ENCODE results near the gene LAMA1. TPM values are rescaled to one million over a fixed set of nuclear protein-coding genes. Genes with fewer than 3 reads are reported as not detected.

LAMA1 gene
- total RNA-seq, 1 experiment from 2014 or later, result 28.8 TPM

DNA sequence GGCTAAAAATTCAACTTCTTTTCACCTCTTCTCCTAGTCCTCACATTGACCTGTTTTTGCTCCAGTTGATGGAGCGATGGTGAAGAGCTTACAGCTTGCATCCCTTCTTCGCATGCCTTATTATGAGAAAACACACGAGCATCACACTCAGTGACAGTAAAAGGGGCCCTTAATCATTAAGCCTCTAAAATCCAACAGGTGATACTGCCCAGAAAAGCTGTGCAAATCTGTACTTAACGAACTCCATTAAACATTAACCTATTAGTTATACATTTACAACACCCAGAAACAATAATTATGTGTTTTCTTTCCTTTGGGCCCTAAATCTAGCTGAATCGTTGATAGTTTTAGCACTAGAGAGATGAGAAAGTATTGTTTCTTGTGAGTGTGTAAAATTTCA, 54.8 kb downstream of the LAMA1 start:
- H3K4me1 Mint-ChIP-seq, result no peaks in the 10 kb centered on the region
- no peak overlapping the region for H3K9ac ChIP-seq (ENCODE audit: extremely low read depth, insufficient read length, low read length)
- H3K14ac ChIP-seq (ENCODE audit: insufficient read depth, low read length), result no peak overlapping the region
- H3K27me3 ChIP-seq (ENCODE audit: insufficient read depth, low read length), result no peaks in the 10 kb centered on the region
- no peak overlapping the region for H2AFZ ChIP-seq (ENCODE audit: low read length)
- no peak overlapping the region for H2BK15ac ChIP-seq (ENCODE audit: low read depth, low read length)
- H3K4me2 ChIP-seq (ENCODE audit: insufficient read depth, insufficient read length, low read length), result no peak overlapping the region
- TF ChIP-seq, protein P1, sequence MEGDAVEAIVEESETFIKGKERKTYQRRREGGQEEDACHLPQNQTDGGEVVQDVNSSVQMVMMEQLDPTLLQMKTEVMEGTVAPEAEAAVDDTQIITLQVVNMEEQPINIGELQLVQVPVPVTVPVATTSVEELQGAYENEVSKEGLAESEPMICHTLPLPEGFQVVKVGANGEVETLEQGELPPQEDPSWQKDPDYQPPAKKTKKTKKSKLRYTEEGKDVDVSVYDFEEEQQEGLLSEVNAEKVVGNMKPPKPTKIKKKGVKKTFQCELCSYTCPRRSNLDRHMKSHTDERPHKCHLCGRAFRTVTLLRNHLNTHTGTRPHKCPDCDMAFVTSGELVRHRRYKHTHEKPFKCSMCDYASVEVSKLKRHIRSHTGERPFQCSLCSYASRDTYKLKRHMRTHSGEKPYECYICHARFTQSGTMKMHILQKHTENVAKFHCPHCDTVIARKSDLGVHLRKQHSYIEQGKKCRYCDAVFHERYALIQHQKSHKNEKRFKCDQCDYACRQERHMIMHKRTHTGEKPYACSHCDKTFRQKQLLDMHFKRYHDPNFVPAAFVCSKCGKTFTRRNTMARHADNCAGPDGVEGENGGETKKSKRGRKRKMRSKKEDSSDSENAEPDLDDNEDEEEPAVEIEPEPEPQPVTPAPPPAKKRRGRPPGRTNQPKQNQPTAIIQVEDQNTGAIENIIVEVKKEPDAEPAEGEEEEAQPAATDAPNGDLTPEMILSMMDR (conservative IDR thresholded peaks at IDR 0.05), result no peak
- H2BK120ac ChIP-seq (ENCODE audit: low read depth, low read length, poor library complexity, severe bottlenecking), result no peak overlapping the region
- H4K8ac ChIP-seq (replicated peaks; ENCODE audit: insufficient read length, low read depth, low read length), result no peak overlapping the region
- no peak for DNase-seq
- no peak overlapping the region for H2BK12ac ChIP-seq (ENCODE audit: insufficient read length, low read depth, low read length)
- H4K5ac ChIP-seq (ENCODE audit: insufficient read length, low read depth, low read length), result no peak overlapping the region
- no peak overlapping the region for H3K27ac ChIP-seq (ENCODE audit: insufficient read length, low read depth, low read length)
- H3K18ac ChIP-seq (ENCODE audit: insufficient read length, low read depth, low read length), result no peak overlapping the region
- H3K9me3 ChIP-seq (ENCODE audit: control insufficient read depth, low read depth, low read length), result no peaks in the 10 kb centered on the region
- H2BK5ac ChIP-seq (ENCODE audit: insufficient read length, low read length), result no peak overlapping the region
- no peak overlapping the region for H3K23ac ChIP-seq (ENCODE audit: insufficient read length, low read depth, low read length)
- no peak overlapping the region for H3T11ph ChIP-seq (ENCODE audit: low read length)
- no peak overlapping the region for H4K91ac ChIP-seq (ENCODE audit: insufficient read length, low read depth, low read length)
- no peaks in the 10 kb centered on the region for H4K20me1 ChIP-seq (ENCODE audit: control insufficient read depth, insufficient read depth, insufficient read length)
- peak overlapping the region in 1 of 3 experiments; percentile 15; a peak in 1 of 7 replicates for H3K27ac Mint-ChIP-seq
- H3K56ac ChIP-seq (ENCODE audit: insufficient read length, low read depth, low read length), result no peak overlapping the region
- no peaks in the 10 kb centered on the region for H3K9me3 Mint-ChIP-seq
- H3K4me1 ChIP-seq (ENCODE audit: insufficient read depth, low read length), result no peaks in the 10 kb centered on the region
- H3K4me3 Mint-ChIP-seq, result no peak overlapping the region
- H3K23me2 ChIP-seq (ENCODE audit: insufficient read length, low read depth, low read length, poor library complexity, severe bottlenecking), result no peaks in the 10 kb centered on the region
- peaks cover 0 to 6% (median 5%) of the 10 kb centered on the region in 3 experiments; a peak in 4 of 7 replicates for H3K36me3 Mint-ChIP-seq (ENCODE audit: insufficient read depth in 1 of 3, low read depth in 3 of 3)
- H3K79me2 ChIP-seq (ENCODE audit: insufficient read depth, low read length), result no peaks in the 10 kb centered on the region
- no peak overlapping the region for H3K4ac ChIP-seq (ENCODE audit: low read depth, low read length)
- WGBS (ENCODE audit: extremely low coverage, insufficient read length, low lambda C conversion rate), result no CpG with 5 or more reads among the region's 5 CpGs
- no peak overlapping the region for H2BK20ac ChIP-seq (ENCODE audit: low read depth, low read length, poor library complexity, severe bottlenecking)
- H3K79me1 ChIP-seq (ENCODE audit: insufficient read depth, low read depth, low read length, poor library complexity, severe bottlenecking), result no peaks in the 10 kb centered on the region
- no peak overlapping the region for H2AK5ac ChIP-seq (ENCODE audit: insufficient read length, low read length)
- no peaks in the 10 kb centered on the region for H3K27me3 Mint-ChIP-seq (ENCODE audit: low read depth)
